ENCODE data around the gene LMF2. TPM values are rescaled to one million over a fixed set of nuclear protein-coding genes. Genes with fewer than 3 reads are reported as not detected.

Gene LMF2
- total RNA-seq, 2 experiments from 2014 or later = 49.2 to 50.7 TPM

DNA sequence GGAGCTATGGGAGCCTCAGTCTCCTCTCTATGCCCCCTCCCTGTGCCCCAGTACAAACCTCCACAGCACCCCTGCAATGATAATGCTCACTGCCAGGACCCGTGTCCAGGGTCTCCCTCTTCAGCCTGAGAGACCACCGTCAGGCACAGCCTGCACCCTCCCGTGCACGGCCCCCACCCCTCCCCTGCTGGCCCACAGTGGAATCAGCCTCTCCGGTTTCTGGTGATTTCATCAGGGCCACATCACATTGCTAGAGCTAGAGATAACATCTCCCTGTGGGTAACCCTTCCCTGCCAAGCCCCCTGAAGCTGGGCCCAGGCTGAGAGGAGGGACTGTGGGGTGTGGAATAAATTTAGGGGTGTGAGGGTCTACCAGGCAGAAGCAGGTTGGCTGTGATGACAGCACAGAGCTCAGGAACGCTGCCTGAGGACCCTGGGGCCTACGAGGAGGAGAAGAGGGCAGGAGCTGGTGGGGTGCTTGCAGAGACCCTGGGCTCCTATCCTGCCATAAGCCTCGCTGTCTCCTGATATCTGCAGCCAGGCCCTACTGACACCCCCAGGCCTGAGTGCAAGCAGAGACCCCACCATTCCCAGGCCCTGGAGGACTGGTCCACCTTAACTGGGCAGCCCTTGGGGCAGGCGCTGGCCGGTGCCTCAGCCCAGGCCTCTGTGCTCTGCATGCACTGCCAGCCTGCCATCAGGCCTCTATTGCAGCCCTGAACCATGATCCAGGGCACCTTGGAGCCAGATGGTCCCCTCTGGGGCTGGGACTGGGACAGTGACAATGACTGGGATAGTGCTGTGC lies 38.2 kb upstream of the LMF2 start, which contains the start of gene KLHDC7B:
TSS of gene KLHDC7B (plus strand) at position 378 of the 804 bp plus-strand sequence. CDS start at position 723, 345 bp downstream.
- Histone ChIP-seq H3K4me3 (ENCODE audit: low read depth, low read length, poor library complexity, severe bottlenecking) (no peak within 1 kb of the TSS), H3K4me1 (ENCODE audit: insufficient read depth, low read length, poor library complexity, severe bottlenecking) (peaks cover 45% of the 10 kb centered on the region), H4K20me1 (ENCODE audit: insufficient read depth, low read length) (no peaks in the 10 kb centered on the region), H3K4me2 (ENCODE audit: low read length) (peak within 1 kb of the TSS; percentile 51), H2AFZ (ENCODE audit: low read length) (peak within 1 kb of the TSS; percentile 34; the same call in 1 of the 2 replicates), H3K27ac (ENCODE audit: low read depth, low read length, poor library complexity, severe bottlenecking) (no peak within 1 kb of the TSS), H3K9me3 (ENCODE audit: low read length) (no peaks in the 10 kb centered on the region), H3K79me2 (ENCODE audit: insufficient read depth, low read depth, low read length) (no peaks in the 10 kb centered on the region), H3K36me3 (ENCODE audit: insufficient read depth, low read length) (no peaks in the 10 kb centered on the region), H3K9me2 (ENCODE audit: insufficient read depth, low read length) (no peaks in the 10 kb centered on the region)
- no peak for DNase-seq (ENCODE audit: low spot score)
- CTCF ChIA-PET (ENCODE audit: unreplicated experiment) = interaction anchor here (0.6 kb wide), 1 partner anchor 21 kb away, joined by 5 read pairs; no protein-coding TSS in a partner anchor
- BruUV-seq (replicated peaks) = no TSS peak
- TF ChIP-seq, protein P1, sequence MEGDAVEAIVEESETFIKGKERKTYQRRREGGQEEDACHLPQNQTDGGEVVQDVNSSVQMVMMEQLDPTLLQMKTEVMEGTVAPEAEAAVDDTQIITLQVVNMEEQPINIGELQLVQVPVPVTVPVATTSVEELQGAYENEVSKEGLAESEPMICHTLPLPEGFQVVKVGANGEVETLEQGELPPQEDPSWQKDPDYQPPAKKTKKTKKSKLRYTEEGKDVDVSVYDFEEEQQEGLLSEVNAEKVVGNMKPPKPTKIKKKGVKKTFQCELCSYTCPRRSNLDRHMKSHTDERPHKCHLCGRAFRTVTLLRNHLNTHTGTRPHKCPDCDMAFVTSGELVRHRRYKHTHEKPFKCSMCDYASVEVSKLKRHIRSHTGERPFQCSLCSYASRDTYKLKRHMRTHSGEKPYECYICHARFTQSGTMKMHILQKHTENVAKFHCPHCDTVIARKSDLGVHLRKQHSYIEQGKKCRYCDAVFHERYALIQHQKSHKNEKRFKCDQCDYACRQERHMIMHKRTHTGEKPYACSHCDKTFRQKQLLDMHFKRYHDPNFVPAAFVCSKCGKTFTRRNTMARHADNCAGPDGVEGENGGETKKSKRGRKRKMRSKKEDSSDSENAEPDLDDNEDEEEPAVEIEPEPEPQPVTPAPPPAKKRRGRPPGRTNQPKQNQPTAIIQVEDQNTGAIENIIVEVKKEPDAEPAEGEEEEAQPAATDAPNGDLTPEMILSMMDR (conservative IDR thresholded peaks at IDR 0.05; ENCODE audit: low read length) = 0 out of 2 replicates have a peak, but pooled peaks have one; percentile 19
- no peak for TF ChIP-seq EZH2phosphoT487 (IDR thresholded peaks at IDR 0.05; ENCODE audit: borderline replicate concordance, low read depth, low read length)
- POLR2A ChIA-PET = interaction anchor here (0.6 to 0.7 kb wide), 3 partner anchors 11 to 52 kb away, joined by 3 to 4 read pairs (median 4); no protein-coding TSS in a partner anchor
- intact Hi-C loops (cut with micrococcal nuclease; ENCODE audit: unreplicated experiment) = loop anchor here (2.0 kb wide), 1 partner anchor 37 kb away; the partner anchor contains the start of gene CHKB

DNA sequence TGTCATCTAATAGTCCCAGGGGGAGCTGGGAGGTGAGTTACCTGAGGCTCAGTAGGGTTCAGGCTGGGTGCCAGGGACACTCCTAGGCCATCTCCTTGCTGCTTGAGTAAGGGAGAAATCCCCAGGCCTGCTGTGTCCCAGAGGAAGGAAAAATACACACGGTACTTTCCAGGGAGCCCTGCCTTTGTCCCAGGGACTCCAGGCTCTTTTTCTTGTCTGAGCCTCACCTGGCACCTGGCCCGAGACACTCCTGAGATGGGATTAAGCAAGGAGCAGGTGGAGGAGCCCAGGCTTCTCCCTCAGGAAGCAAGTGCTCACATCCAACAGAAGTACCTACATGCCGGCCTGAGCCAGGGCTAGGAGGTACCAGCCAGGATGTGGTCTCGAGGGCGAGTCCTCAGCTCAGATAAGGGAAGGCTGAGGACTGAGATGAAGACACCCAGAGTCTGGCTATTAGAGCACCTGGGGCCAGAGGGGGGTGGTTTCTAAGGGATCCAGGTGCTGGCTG lies 37.3 kb upstream of the LMF2 start:
- Histone ChIP-seq H3K9me3 (ENCODE audit: low read length) (no peaks in the 10 kb centered on the region), H3K27ac (ENCODE audit: low read depth, low read length, poor library complexity, severe bottlenecking) (no peak overlapping the region), H3K4me1 (ENCODE audit: insufficient read depth, low read length, poor library complexity, severe bottlenecking) (peaks cover 54% of the 10 kb centered on the region), H3K9me2 (ENCODE audit: insufficient read depth, low read length) (no peaks in the 10 kb centered on the region), H3K4me2 (ENCODE audit: low read length) (peak overlapping the region; percentile 51), H3K79me2 (ENCODE audit: insufficient read depth, low read depth, low read length) (no peaks in the 10 kb centered on the region), H3K4me3 (ENCODE audit: low read depth, low read length, poor library complexity, severe bottlenecking) (no peak overlapping the region), H4K20me1 (ENCODE audit: insufficient read depth, low read length) (no peaks in the 10 kb centered on the region), H3K36me3 (ENCODE audit: insufficient read depth, low read length) (no peaks in the 10 kb centered on the region), H2AFZ (ENCODE audit: low read length) (peak overlapping the region; percentile 34; the same call in 1 of the 2 replicates)
- DNase-seq (ENCODE audit: low spot score) = peak; percentile 56
- no peak for TF ChIP-seq EZH2phosphoT487 (IDR thresholded peaks at IDR 0.05; ENCODE audit: borderline replicate concordance, low read depth, low read length)
- TF ChIP-seq, protein P1 (conservative IDR thresholded peaks at IDR 0.05; ENCODE audit: low read length) = no peak
- BruUV-seq (replicated peaks) = no TSS peak
- POLR2A ChIA-PET = no interaction called here
- intact Hi-C loops (cut with micrococcal nuclease; ENCODE audit: unreplicated experiment) = loop anchor here (1.0 to 2.0 kb wide), 2 partner anchors 38 to 147 kb away; partner anchors contain the start of gene CHKB
- CTCF ChIA-PET (ENCODE audit: unreplicated experiment) = no interaction called here

Data from OCI-LY7 (cell line).